ENCODE measurements around the gene VWDE.

DNA sequence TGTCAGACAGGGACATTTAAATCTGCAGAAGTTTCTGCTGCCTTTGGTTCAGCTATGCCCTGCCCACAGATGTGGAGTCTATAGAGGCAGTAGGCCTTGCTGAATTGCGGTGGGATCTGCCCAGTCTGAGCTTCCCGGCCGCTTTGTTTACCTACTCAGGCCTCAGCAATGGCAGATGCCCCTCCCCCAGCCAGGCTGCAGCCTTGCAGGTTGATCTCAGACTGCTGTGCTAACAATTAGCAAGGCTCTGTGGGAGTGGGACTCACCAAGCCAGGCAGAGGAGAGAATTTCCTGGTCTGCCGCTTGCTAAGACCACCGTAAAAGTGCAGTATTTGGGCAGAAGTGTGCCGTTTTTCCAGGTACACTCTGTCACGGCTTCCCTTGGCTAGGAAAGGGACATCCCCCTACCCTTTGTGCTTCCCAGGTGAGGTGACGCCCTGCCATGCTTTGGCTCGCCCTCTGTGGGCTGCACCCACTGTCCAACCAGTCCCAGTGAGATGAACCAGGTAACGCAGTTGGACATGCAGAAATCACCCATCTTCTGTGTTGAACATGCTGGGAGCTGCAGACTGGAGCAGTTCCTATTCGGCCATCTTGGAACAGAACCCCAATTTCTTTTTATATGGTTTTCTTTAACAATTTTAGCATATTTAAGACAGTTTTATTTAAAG is 28.4 kb upstream of the VWDE start:
- no peak for TF ChIP-seq POLR2A (IDR thresholded peaks at IDR 0.05; ENCODE audit: low read length)
- TF ChIP-seq GATA1 (IDR thresholded peaks at IDR 0.05; ENCODE audit: low read depth, low read length): no peak
